IMR-90 (cell line): ENCODE data around the gene C8B. TPM values are rescaled to one million over a fixed set of nuclear protein-coding genes. Genes with fewer than 3 reads are reported as not detected.

Experiments used
- ATAC-seq: fragments of 200-7000 bp; cut with Tn5 transposase; 2 replicates; pipeline ENCODE4 v1.9.1; 2020; ENCODE audit warnings: low read depth, mild to moderate bottlenecking, moderate library complexity
- BruUV-seq: library from RNA; stranded (reverse); fragments of 400-500 nt; replicated peaks from 2 replicates; lab custom pipeline; 2021; lab: Mats Ljungman, UMichigan
- CTCF ChIA-PET: fragments of 300-600 bp; formaldehyde crosslinking; extraction: SDS; loops from one replicate; lab custom pipeline; 2021; ENCODE audit warnings: antibody characterized with exemption; lab: Yijun Ruan, JAX
- POLR2A ChIA-PET: fragments of 300-600 bp; sonication (Branson Sonifier 250); formaldehyde crosslinking; loops from one replicate; lab custom pipeline; 2022; ENCODE audit warnings: antibody characterized with exemption; ENCODE audit not compliant: unreplicated experiment; lab: Charles Lee
- DNase-seq: peaks from one replicate; pipeline ENCODE4 v3.0.0; 2013
- H2AFZ ChIP-seq: replicated peaks from 2 replicates; pipeline ENCODE3; 2013; ENCODE audit warnings: low read length, mild to moderate bottlenecking; ENCODE audit not compliant: poor library complexity
- H2AK5ac ChIP-seq: 2 replicates; pipeline ENCODE4 v1.6.1; 2013; ENCODE audit warnings: low read depth, low read length, inconsistent platforms
- H2AK9ac ChIP-seq: replicated peaks from 2 replicates; pipeline ENCODE3; 2013; ENCODE audit warnings: mild to moderate bottlenecking, low read depth, low read length, moderate library complexity; ENCODE audit not compliant: poor library complexity
- H2BK120ac ChIP-seq: 2 replicates; pipeline ENCODE4 v1.6.1; 2013; ENCODE audit warnings: low read depth, low read length, inconsistent platforms
- H2BK15ac ChIP-seq: 3 replicates; pipeline ENCODE4 v1.6.1; 2013; ENCODE audit warnings: low read depth, low read length, inconsistent platforms
- H2BK20ac ChIP-seq: 2 replicates; pipeline ENCODE4 v1.6.1; 2013; ENCODE audit warnings: low read depth, mild to moderate bottlenecking, inconsistent platforms, low read length, moderate library complexity
- H2BK5ac ChIP-seq: 2 replicates; pipeline ENCODE4 v1.6.1; 2013; ENCODE audit warnings: mild to moderate bottlenecking, low read depth, low read length, inconsistent platforms; ENCODE audit not compliant: poor library complexity, severe bottlenecking
- H3K14ac ChIP-seq: replicated peaks from 2 replicates; pipeline ENCODE4 v1.6.1; 2013; ENCODE audit warnings: low read depth, low read length, inconsistent platforms
- H3K18ac ChIP-seq: 2 replicates; pipeline ENCODE4 v1.6.1; 2013; ENCODE audit warnings: low read depth, low read length, control low read depth
- H3K23ac ChIP-seq: 2 replicates; pipeline ENCODE4 v1.6.1; 2013; ENCODE audit warnings: low read depth, low read length, inconsistent platforms
- H3K27ac ChIP-seq: 2 replicates; pipeline ENCODE4 v1.5.1; 2013; ENCODE audit warnings: mild to moderate bottlenecking, control low read depth, low read length; ENCODE audit not compliant: insufficient read depth
- H3K27me3 ChIP-seq: 2 replicates; pipeline ENCODE4 v1.6.1; 2013; ENCODE audit warnings: low read length; ENCODE audit not compliant: control insufficient read depth, insufficient read depth
- H3K36me3 ChIP-seq: 2 replicates; pipeline ENCODE4 v1.6.1; 2013; ENCODE audit warnings: low read length, mixed read lengths; ENCODE audit not compliant: control insufficient read depth, insufficient read depth
- H3K4ac ChIP-seq: 2 replicates; pipeline ENCODE4 v1.6.1; 2013; ENCODE audit warnings: low read depth, low read length, inconsistent platforms
- H3K4me1 ChIP-seq: 2 replicates; pipeline ENCODE4 v1.6.1; 2013; ENCODE audit warnings: low read length, mixed read lengths; ENCODE audit not compliant: control insufficient read depth, insufficient read depth
- H3K4me2 ChIP-seq: 2 replicates; pipeline ENCODE4 v1.6.1; 2013; ENCODE audit warnings: low read depth, mild to moderate bottlenecking, control low read depth, low read length, moderate library complexity
- H3K4me3 ChIP-seq: 2 replicates; pipeline ENCODE4 v1.5.1; 2013; ENCODE audit warnings: low read depth, mild to moderate bottlenecking, control low read depth, low read length, moderate library complexity; ENCODE audit not compliant: insufficient read depth
- H3K56ac ChIP-seq: 2 replicates; pipeline ENCODE4 v1.6.1; 2013; ENCODE audit warnings: low read length, inconsistent platforms; ENCODE audit not compliant: insufficient read depth; ENCODE audit errors: extremely low read depth
- H3K79me1 ChIP-seq, 2 experiments: 2 replicates each; pipeline ENCODE4 v1.6.1; 2013; ENCODE audit warnings: low read length in 2 of 2, inconsistent platforms in 1 of 2, low read depth in 1 of 2
- H3K9ac ChIP-seq: 2 replicates; pipeline ENCODE4 v1.6.1; 2013; ENCODE audit warnings: low read depth, low read length, control low read depth
- H3K9me1 ChIP-seq: 2 replicates; pipeline ENCODE4 v1.6.1; 2013; ENCODE audit warnings: low read length, inconsistent platforms; ENCODE audit not compliant: insufficient read depth
- H3K9me3 ChIP-seq: 2 replicates; pipeline ENCODE4 v1.6.1; 2013; ENCODE audit warnings: low read length; ENCODE audit not compliant: control insufficient read depth, insufficient read depth
- H4K20me1 ChIP-seq: 2 replicates; pipeline ENCODE4 v1.6.1; 2013; ENCODE audit warnings: low read length, inconsistent platforms; ENCODE audit not compliant: insufficient read depth
- H4K5ac ChIP-seq: 2 replicates; pipeline ENCODE4 v1.6.1; 2013; ENCODE audit warnings: mild to moderate bottlenecking, low read depth, low read length, control low read depth
- H4K8ac ChIP-seq, 2 experiments: 2 replicates each; pipeline ENCODE4 v1.6.1; 2013; ENCODE audit warnings: low read depth in 2 of 2, low read length in 2 of 2, control low read depth in 1 of 2, inconsistent platforms in 1 of 2
- H4K91ac ChIP-seq: 2 replicates; pipeline ENCODE4 v1.6.1; 2013; ENCODE audit warnings: low read depth, low read length, inconsistent platforms; ENCODE audit not compliant: insufficient read depth
- BHLHE40 ChIP-seq: fragments of 150-350 bp; IDR thresholded peaks from 2 replicates; pipeline ENCODE4 v1.6.1; 2016; ENCODE audit warnings: mild to moderate bottlenecking, low read depth, low read length
- CEBPB ChIP-seq: IDR thresholded peaks from 2 replicates; pipeline ENCODE4 v1.6.1; 2012; ENCODE audit warnings: low read depth, low read length, improper control_type of control experiment
- CHD1 ChIP-seq: IDR thresholded peaks from 2 replicates; pipeline ENCODE4 v1.6.1; 2012; ENCODE audit warnings: low read depth, low read length, improper control_type of control experiment
- CTCF ChIP-seq: conservative IDR thresholded peaks from 2 replicates; pipeline ENCODE4 v1.5.1; 2012; ENCODE audit warnings: mild to moderate bottlenecking, low read depth, low read length, improper control_type of control experiment
- ELK1 ChIP-seq: fragments of 150-350 bp; IDR thresholded peaks from 2 replicates; pipeline ENCODE4 v1.6.1; 2016; ENCODE audit warnings: low read depth, mild to moderate bottlenecking, low read length, moderate library complexity, borderline replicate concordance
- FOS ChIP-seq: fragments of 150-350 bp; IDR thresholded peaks from 2 replicates; pipeline ENCODE4 v1.6.1; 2016; ENCODE audit warnings: low read depth, low read length
- MAFK ChIP-seq: IDR thresholded peaks from 2 replicates; pipeline ENCODE4 v1.6.1; 2012; ENCODE audit warnings: low read depth, low read length, improper control_type of control experiment
- MAZ ChIP-seq: IDR thresholded peaks from 2 replicates; pipeline ENCODE4 v1.6.1; 2012; ENCODE audit warnings: low read depth, mild to moderate bottlenecking, low read length, improper control_type of control experiment, moderate library complexity, borderline replicate concordance
- MXI1 ChIP-seq: IDR thresholded peaks from 2 replicates; pipeline ENCODE4 v1.6.1; 2012; ENCODE audit warnings: low read depth, mild to moderate bottlenecking, low read length, moderate library complexity, borderline replicate concordance
- NFE2L2 ChIP-seq: fragments of 150-350 bp; IDR thresholded peaks from 2 replicates; pipeline ENCODE4 v1.6.1; 2016; ENCODE audit warnings: low read depth, mild to moderate bottlenecking, low read length
- POLR2A ChIP-seq: IDR thresholded peaks from 2 replicates; pipeline ENCODE4 v1.6.1; 2012; ENCODE audit warnings: mild to moderate bottlenecking, low read depth, low read length
- RAD21 ChIP-seq: IDR thresholded peaks from 2 replicates; pipeline ENCODE4 v1.6.1; 2012; ENCODE audit warnings: low read length, improper control_type of control experiment
- RCOR1 ChIP-seq: IDR thresholded peaks from 2 replicates; pipeline ENCODE4 v1.6.1; 2012; ENCODE audit warnings: mild to moderate bottlenecking, low read length, improper control_type of control experiment; ENCODE audit not compliant: insufficient replicate concordance
- RFX5 ChIP-seq: IDR thresholded peaks from 2 replicates; pipeline ENCODE4 v1.8.0; 2012; ENCODE audit warnings: low read depth, mild to moderate bottlenecking, low read length, moderate library complexity
- SMC3 ChIP-seq: fragments of 150-350 bp; IDR thresholded peaks from 2 replicates; pipeline ENCODE4 v1.6.1; 2016; ENCODE audit warnings: low read depth, mild to moderate bottlenecking, antibody characterized with exemption, low read length, moderate library complexity
- WGBS, 2 experiments: methylation state at CpG; one replicate each; pipeline versions ENCODE4 v1.1.5 to v1.1.7; 2013; ENCODE audit warnings: missing lambda C conversion rate in 2 of 2; ENCODE audit not compliant: insufficient read length in 1 of 2; ENCODE audit errors: extremely low coverage in 2 of 2; 5-methylcytosine and 5-hydroxymethylcytosine counted together
- dilution Hi-C: fragments of 300-500 bp; cut with HindIII; formaldehyde crosslinking; loops from one replicate; pipeline ENCODE4 v1.14.3; 2018; ENCODE audit warnings: low sequenced_read_pairs; ENCODE audit not compliant: unreplicated experiment
- in situ Hi-C: fragments of 300-500 bp; cut with MboI; formaldehyde crosslinking; loops from 3 replicates; pipeline ENCODE4 v1.14.3; 2019; ENCODE audit warnings: low sequenced_read_pairs, inconsistent platforms, mixed read lengths
- intact Hi-C: fragments of 100-400 bp; cut with micrococcal nuclease; formaldehyde crosslinking; loops from 2 replicates; pipeline ENCODE4 v1.10.0; 2022
- polyA plus RNA-seq, 3 experiments: library from polyadenylated mRNA; depleted of rRNA; stranded (reverse); fragments of >200 nt; gene quantifications; 2 replicates each; pipeline ENCODE4 v1.2.3, GENCODE V29; 2012; ENCODE audit warnings: low replicate concordance in 1 of 3
- total RNA-seq: library from RNA; depleted of rRNA; stranded (reverse); fragments of >200 nt; gene quantifications from 2 replicates; pipeline ENCODE4 v1.2.3, GENCODE V29; 2012
- TF ChIP-seq, protein P1 (sequence below): fragments of 150-350 bp; IDR thresholded peaks from 2 replicates; pipeline ENCODE4 v1.6.1; 2017; ENCODE audit warnings: mild to moderate bottlenecking, antibody characterized with exemption, low read length, low read depth

The C8B gene
- total and polyA plus RNA-seq, 2 of the 4 experiments (the other 2 are of a cell fraction), result not detected

GRCh38 chr1:56952501-56952900 lies 13.3 kb downstream of the C8B start:
- no peak for ATAC-seq

More at GRCh38 chr1:56952501-56952900, 13.3 kb downstream of the C8B start:
- H2BK15ac ChIP-seq, result no peak overlapping the region
- peaks cover 3% of the 10 kb centered on the region; the same call in 1 of the 2 replicates for H3K4me1 ChIP-seq
- no peaks in the 10 kb centered on the region for H3K9me1 ChIP-seq
- no peak for DNase-seq
- H3K9me3 ChIP-seq, result no peaks in the 10 kb centered on the region
- ChIA-PET POLR2A (no interaction called here), CTCF (no interaction called here)
- H3K23ac ChIP-seq, result no peak overlapping the region
- H3K4me2 ChIP-seq, result no peak overlapping the region
- H3K4ac ChIP-seq, result no peak overlapping the region
- dilution Hi-C loops, result no loop called here
- no peak overlapping the region for H3K4me3 ChIP-seq
- H3K36me3 ChIP-seq, result no peaks in the 10 kb centered on the region
- H3K9ac ChIP-seq, result no peak overlapping the region
- no peak overlapping the region for H4K8ac ChIP-seq
- H2BK120ac ChIP-seq, result no peak overlapping the region
- no peaks in the 10 kb centered on the region for H3K79me1 ChIP-seq
- H3K14ac ChIP-seq, result no peak overlapping the region
- no TSS peak for BruUV-seq
- H4K91ac ChIP-seq, result no peak overlapping the region
- no CpG with 5 or more reads among the region's 8 CpGs for WGBS, 2 experiments
- H4K20me1 ChIP-seq, result no peaks in the 10 kb centered on the region
- in situ Hi-C loops, result no loop called here
- H3K27me3 ChIP-seq, result peaks cover 3% of the 10 kb centered on the region; the same call in 1 of the 2 replicates
- H3K18ac ChIP-seq, result no peak overlapping the region
- no peak overlapping the region for H2BK20ac ChIP-seq
- TF ChIP-seq FOS (no peak), RCOR1 (no peak), CEBPB (no peak), POLR2A (no peak), SMC3 (no peak), NFE2L2 (no peak), RAD21 (no peak), BHLHE40 (no peak), CTCF (no peak), MXI1 (no peak), RFX5 (no peak), MAFK (no peak), CHD1 (no peak), MAZ (no peak), ELK1 (no peak)
- TF ChIP-seq, protein P1, sequence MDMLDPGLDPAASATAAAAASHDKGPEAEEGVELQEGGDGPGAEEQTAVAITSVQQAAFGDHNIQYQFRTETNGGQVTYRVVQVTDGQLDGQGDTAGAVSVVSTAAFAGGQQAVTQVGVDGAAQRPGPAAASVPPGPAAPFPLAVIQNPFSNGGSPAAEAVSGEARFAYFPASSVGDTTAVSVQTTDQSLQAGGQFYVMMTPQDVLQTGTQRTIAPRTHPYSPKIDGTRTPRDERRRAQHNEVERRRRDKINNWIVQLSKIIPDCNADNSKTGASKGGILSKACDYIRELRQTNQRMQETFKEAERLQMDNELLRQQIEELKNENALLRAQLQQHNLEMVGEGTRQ, result no peak
- intact Hi-C loops, result no loop called here
- no peak overlapping the region for H4K5ac ChIP-seq
- no peak overlapping the region for H2AK5ac ChIP-seq
- H3K27ac ChIP-seq, result no peak overlapping the region
- H2BK5ac ChIP-seq, result no peak overlapping the region
- H2AK9ac ChIP-seq, result no peak overlapping the region
- H2AFZ ChIP-seq, result no peak overlapping the region
- H3K56ac ChIP-seq, result no peak overlapping the region
